Activated CD4-positive, CD25-positive, alpha-beta regulatory T cell treated with anti-CD3 and anti-CD28 coated beads, Interleukin-2, amount 50 U/mL, for 24 hours (primary cell): ENCODE data around the gene OSBPL2.
A peak's percentile ranks its signal among the peaks of the same experiment; 100 is the strongest.

Source experiments
- ATAC-seq, 2 donors: fragments of 150-1000 bp; cut with Tn5 transposase; one replicate each; pipeline ENCODE4 v1.10.0; 2021; ENCODE audit warnings: mild to moderate bottlenecking in 1 of 2, moderate library complexity in 1 of 2

OSBPL2 gene

DNA sequence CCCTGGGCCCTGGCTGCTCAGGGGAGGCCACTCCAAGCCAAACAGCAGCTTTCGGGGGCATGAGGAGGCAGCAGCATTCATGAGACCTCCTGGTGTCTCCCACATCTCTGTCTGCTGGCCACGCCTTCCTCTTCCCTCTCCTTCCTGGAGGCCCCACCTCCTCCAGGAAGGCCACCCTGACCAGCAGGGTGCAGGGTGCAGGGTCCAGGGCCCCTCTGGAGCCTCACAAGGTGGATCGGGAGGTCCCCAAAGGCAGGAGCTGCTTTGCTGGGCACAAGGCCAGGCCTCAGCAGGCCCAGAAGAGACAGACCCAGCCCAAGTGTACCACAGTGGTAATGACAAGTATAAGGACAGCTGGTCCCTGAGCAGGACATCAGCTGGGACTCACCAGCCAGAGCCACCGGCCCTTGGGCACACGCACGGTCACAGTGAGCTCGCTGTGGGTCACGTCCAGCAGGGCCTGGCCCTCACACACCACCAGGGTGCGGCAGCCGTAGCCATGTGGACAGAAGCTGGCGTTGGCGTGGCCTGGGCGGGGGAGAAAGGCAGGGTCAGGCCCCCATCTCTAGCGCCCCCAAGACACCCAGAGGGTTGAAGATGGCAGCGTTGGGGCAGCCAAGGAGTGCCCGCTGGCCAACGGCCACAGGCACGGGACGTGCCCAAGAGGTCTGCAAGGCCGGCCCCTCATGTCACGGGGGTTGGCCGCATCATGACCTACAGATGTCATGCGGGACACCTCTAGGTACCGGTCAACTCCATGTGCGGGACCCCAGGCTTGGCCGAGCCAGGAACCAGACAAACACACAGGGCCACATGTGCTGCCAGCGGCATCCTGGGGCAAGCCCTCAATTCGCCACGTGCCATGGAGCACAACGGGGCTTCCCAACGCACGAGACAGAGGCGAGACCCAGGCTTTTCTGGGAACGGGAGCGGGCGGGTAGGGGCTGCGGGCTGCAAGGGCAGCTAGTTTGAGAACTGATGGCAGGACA lies 91.4 kb downstream of the OSBPL2 start:
- no peak for ATAC-seq

DNA sequence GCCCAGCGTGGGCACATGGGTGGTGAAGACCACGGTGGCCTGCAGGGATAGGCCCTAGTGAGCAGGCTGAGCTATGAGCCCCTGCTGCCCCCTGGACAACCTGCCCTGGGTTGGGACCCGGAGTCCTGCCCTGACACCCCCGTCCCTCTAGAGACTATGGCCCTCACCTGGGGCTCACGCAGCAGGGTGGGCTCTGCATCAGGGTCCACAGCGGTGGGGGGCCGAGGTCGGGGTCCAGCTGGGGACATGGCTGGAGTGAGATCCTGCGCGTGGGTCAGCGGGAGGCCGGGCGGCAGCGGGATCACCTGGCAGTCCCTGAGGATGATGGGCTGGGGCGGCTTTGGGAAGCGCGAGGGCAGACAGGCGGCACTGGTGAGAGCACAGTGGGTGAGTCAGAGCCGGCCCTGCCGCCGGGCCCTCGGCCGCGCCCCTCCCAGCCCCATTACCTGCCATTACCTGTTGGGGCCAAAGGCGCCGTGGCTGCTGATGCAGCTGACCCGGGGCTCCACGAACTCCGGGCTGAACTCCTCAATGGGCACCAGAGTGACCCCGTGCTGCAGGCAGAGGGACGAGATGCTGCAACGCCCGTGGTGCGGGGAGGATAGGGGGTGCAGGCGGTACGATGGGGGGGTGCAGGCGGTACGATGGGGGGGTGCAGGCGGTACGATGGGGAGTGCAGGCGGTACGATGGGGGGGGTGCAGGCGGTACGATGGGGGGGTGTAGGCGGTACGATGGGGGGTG lies 92.4 kb downstream of the OSBPL2 start:
- ATAC-seq: no peak

DNA sequence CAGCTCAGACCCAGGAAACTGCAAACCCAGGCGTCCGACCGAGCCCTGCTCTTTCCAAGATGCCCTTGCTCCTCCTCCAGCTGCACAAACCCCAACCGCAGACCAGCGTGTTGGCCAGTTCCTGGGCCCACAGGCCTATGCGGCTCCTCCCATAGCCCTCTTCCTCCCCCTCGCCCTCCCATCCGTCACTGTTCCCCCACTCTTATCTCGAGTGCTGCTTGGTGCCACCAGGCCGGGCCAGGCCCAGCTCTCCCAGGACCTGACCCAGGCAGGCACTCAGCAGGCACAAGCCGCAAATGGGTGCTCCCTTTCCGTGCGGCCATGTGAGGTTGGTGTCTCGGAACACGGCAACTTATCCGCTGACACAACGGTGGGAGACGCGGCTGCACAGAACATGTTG lies 93.0 kb downstream of the OSBPL2 start:
- ATAC-seq: no peak

DNA sequence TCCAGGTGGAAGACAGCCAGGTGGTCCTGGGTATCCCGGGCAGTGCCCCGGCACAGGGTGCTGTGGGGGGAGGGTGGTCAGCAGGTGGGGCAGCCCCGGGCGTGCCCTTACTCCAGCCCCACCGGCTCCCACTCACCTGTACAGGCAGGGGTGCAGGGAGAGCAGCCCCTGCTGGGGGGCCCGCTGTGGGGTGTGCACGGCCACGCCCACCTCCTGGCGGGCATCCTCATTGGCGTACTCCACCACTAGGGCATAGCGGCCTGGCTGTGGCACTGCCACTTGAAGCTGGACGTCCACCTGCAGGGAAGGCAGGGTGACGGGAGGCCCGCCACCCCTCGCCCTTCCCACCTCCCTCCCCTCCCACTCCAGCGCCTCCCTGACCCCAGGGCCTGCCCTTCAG lies 94.1 kb downstream of the OSBPL2 start:
- no peak for ATAC-seq

DNA sequence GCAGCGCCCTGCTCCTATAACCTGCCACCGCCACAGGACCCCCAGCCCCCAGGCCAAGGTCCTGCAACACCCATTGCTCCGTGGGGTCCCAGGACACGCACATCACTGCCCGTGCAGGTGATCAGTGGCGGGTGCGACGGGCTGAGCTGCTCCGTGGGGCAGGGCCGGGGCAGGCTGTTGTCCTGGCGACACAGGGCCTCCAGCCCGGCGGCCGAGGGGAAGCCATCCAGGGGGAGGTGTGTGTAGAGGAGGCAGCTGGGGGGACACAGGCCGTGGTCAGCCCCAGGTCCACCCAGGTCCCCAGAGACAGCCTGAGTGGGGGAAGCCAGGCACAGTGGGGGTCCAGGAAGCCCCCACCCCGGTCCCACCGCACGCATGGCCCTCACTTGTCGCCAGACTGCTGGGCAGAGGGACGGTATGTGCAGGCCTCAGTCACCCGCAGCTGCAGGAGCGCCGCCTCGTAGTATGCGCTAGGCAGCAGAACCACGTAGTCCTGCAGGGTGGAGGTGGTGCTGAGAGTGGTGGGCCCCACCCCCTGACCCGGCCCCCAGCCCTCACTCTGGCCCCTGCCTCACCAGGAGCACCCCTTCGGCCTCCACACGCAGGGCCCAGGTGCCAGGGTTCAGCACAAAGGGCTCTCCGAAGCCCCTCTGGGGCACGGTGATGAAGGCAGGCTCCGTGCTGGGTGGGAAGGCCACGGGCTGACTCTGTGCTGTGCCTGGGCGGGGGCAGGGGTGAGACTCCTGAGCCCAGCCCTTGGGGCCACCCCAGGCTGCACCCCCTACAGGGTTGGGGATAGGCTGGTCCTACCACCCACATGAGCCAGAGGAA lies 94.9 kb downstream of the OSBPL2 start:
- ATAC-seq: no peak

DNA sequence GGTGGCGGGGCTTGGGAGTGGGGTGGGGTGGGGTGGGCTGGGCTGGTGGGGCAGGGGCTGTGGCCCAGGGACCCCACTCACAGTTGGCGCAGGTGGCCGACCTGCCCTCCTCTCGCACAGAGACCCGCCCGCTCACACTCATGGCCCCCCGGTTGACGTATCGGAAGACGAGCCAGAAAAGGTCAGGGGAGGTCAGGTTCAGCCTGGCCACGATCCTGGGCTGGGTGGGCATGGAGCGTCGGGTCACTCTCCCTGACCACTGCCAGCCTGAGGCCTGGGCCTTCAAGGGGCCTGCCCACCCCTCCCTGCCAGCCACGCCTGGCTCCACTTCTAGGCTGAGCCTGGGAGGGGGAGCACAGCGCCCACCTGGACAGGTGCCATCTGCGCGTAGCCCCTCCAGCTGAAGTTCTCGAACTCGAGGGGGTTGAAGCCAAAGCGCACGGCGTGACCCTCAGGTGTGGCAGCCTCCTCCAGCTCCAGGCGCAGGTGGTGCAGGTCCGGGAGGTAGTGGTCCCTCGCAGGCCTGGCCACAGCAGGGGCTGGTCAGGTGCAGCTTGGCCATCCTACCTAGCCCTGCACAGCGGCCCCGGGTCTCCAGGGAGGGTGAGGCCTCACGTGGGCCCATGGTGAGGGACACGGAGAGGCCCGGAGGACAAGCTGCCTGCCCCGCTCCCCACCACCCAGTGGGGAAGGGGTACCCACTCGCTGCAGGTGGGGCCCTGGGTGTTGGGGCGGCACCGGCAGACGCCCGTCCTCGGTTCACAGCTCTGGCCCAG lies 95.7 kb downstream of the OSBPL2 start:
- no peak for ATAC-seq

DNA sequence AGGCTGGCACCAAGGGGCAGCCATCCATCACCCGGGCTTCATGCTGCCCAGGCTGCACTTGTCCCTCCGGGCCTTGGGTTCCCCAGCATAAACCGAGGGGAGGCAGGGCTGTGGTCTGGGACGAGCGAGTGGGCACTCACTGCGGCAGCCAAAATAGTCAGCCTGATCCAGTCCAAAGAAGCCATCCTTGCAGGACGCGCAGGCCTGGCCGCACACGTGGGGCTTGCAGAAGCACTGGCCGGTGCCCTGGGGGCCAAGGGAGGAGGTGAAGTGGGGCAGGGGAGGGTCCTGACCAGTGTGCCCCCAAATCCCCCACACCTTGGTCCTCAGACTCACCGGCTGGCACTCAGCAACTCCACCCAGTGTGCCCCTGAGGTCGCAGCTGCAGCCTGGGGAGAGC lies 96.6 kb downstream of the OSBPL2 start:
- no peak for ATAC-seq

DNA sequence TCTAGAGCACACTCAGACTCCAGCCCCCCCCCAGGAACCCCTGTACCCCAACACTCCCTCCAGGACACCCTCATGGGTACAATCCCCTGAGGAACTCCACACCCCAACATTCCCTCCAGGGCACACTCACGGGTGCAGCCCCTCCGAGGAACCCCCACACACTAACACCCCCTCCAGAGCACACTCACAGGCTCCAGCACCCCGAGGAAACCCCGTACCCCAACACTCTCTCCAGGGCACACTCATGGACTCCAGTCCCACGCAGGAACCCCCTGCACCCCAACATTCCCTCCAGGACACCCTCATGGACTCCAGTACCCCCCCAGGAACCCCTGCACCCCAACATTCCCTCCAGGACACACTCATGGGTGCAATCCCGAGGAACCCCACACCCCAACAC lies 97.2 kb downstream of the OSBPL2 start:
- no peak for ATAC-seq

DNA sequence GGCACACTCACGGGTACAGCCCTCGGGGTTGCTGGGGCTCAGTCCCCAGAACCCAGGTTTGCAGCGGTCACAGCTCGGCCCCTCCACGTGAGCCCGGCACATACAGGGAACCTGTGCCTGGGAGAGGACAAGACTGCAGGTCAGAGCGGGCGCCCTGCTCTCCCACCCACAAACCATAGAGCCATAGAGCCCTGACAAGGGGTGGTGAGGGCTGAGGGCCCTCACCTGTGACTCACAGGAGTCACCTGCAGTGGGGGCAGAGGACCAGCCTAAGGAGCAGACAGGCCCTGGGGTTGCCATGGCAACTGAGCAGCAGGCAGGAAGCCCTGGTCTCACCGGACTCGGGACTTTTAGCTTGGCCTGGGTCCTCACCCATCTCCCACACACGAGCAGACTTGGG lies 98.0 kb downstream of the OSBPL2 start:
- ATAC-seq: no peak

DNA sequence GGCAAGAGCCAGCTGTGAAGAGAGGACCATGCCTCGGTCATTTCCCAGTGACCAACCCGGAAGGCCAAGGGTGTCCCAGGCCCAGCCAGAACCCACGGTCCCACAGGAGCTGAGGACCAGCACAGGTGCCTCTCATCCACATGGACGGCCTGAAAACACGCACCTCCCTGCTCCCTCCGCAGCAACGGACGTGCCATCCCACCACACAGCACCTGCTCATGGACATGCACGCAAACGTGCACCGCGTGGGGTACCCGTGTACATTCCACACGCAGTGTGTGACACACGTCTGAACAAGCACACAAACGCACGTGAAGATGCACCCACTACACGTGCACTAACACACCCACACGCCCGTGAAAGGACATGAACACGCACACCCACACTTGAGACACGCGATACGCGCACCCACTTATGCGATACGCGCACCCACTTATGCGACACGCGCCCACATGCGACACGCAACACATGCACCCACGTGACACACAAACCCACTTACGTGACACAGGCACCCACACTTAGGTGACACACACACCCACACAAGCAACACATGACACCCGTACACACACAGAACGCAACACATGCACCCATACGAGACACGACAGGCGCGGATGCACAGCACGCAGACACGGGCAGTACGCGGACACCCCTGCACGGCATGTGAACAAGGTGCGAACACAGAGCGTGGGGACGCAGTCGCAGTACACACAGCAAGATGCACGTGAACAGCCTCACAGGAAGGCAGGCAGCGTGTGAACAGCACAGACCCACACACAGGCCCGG lies 98.6 kb downstream of the OSBPL2 start:
- no peak for ATAC-seq

DNA sequence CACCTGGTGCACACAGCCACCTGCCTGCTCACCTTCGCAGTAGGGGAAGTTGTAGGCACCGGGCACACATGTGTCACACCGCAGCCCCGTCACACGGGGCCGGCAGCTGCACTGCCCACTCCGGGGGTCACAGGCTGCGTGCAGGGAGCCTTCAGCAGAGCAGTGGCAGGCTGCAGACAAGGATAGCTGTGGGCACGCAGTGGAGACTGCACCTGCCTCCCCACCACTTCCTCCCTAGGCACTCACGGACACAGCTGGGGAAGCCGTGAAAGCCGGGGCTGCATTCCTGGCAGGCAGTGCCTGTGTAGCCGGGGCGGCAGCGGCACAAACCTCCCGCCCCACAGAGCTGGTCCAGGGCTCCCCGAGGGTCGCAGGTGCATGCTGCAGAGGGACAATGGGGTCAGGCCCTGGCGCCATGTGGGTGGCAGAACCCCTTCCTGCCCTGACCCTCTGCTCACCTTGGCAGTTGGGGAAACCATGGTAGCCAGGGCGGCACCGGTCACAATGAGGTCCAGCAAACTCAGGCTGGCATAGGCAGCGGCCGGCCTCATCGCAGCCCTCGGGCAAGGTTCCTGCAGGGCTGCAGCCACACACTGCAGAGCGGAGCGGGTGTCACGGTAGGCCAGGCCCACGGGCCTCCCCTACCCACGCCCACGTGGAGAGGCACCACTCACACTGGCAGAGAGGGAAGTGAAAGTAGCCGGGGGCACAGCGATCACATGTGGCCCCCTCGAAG lies 99.4 kb downstream of the OSBPL2 start:
- peak in 1 of 2 donors; percentile 21 for ATAC-seq

DNA sequence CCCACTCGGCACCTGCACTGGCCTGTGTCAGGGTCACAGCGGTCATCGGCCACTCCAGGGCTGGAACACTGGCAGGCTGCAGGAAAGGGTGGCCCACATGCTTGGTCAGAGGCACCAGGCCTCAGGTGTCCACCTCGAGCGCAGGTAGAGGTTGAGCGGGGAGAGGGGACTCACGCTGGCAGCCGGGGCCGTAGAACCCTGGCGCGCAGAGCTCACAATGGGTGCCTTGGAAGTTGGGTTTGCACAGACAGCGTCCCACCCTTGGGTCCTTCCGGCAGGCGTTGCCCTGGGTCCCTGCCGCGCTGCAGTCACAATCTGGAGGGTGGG lies 99.9 kb downstream of the OSBPL2 start:
- no peak for ATAC-seq

DNA sequence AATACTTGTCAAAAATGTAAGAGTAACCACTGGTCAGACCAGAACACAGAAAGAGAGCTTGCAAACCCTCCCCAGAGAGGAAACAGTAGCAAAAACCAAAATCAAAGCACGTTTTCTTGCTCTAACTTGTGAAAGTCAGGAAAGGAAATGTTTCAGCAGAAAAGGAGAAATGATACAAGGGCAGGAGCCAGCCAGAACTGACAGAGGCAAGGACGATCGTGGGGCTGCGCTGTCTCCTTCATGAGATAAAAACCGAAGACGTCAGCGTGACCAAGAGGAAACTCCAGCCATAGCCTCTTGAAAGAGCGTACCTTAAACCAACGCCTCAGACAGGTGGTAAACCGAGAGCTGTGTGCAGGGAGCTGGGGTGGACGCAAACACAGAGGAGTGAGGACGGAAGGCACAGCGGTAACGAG lies 101.3 kb downstream of the OSBPL2 start:
- ATAC-seq: no peak

DNA sequence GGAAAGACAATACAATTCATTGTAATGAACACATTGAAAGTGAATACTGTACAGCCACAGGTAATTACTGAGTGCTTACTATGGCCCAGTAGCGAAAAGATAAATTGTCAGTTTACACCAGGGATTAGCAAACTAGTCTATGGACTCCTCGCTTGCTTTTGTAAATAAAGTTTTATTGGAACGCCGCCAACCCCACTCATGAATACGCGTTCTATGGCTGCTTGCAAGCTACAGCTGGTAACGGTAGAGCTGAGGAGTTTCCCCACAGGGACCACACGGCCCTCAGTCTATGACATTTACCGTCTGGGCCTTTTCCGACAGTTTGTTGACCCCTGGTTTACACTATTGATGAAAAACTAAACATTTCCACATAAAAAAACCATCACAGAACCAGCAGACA lies 104.6 kb downstream of the OSBPL2 start:
- no peak for ATAC-seq

DNA sequence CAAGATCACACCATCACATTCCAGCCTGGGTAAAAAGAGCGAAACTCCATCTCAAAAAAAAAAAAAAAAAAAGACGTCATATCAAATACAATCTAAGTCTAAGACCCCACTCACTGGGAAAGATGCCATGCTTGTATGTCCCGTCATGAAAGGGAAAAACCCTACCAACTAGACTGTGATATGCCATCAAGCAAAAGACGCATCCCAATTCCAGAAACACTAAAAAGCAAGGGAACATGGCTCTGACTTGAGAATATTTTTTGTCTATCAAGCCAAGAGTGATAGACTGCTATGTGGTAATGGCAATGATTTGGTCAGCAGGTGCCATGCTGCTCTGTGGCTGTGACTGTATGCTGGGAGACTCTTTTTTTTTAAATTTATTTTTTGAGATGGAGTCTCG lies 105.8 kb downstream of the OSBPL2 start:
- no peak for ATAC-seq

DNA sequence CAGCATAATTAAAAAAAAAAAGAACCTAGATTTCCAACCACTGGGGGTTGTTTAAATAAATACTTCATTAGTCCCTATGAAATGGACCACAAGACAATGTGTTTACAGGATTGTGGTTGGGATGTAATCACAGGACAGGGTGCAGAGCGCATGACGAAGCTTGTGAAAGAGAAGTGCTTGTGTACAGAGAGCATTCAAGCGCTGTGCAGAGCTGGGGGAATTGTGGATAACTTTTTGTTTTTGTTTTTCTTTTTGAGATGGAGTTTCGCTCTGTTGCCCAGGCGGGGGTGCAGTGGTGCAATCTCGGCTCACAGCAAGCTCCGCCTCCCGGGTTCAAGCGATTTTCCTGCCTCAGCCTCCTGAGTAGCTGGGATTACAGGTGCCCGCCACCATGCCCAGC lies 106.5 kb downstream of the OSBPL2 start:
- ATAC-seq: no peak
